ENCODE data around the gene SIPA1L3.
"Not testable (repeated sequence)": the region's sequence is repeated elsewhere in the genome, so short reads cannot be mapped to it uniquely, and the experiment has no call there.

Gene SIPA1L3

DNA sequence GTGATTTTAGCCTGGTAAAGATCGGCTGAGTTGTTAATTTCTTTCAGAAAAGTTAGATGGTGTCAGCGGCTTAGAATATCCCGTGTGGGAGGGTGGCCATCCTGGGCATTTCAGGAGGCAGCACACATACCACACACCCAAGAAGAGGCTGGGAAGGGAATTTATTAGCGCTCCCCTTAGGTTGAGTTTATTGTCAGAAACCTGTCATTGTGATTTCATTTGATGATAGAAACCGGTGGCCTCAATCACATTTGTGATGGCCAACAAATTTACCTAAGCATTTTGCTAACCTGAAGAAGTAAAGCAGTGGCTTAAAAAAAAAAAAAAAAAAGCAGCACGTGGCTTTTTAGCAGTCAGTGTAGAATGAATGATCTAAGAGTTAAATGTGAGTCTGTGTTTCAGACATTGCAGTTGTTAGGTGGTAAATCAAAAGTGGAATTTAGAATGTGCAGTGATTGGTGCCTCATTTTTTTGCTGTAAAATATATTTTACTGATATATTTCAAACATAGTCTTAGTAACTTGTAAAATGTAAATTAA, 2.7 kb downstream of the SIPA1L3 start:
- DNase-seq (ENCODE audit: low read depth): no peak

DNA sequence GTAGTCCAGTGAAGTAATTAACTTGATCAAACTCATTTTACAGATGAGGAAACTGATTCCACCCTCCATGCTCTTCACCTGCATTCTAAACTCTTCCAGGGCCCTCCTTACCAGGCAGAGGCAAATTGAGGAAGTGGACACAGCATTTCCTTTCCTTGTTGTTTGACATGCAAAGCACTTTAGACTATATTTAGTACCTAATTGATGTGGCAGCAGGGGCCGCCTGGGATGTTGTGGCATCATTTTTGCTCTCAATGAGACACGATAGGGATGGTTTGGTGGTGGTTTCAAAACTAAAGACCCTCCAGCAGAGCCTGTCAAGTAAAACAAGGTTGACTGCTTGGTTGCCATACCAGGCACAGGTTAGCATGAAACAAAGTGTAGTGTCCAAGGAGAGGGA, 7.9 kb downstream of the SIPA1L3 start:
- DNase-seq (ENCODE audit: low read depth): no peak

DNA sequence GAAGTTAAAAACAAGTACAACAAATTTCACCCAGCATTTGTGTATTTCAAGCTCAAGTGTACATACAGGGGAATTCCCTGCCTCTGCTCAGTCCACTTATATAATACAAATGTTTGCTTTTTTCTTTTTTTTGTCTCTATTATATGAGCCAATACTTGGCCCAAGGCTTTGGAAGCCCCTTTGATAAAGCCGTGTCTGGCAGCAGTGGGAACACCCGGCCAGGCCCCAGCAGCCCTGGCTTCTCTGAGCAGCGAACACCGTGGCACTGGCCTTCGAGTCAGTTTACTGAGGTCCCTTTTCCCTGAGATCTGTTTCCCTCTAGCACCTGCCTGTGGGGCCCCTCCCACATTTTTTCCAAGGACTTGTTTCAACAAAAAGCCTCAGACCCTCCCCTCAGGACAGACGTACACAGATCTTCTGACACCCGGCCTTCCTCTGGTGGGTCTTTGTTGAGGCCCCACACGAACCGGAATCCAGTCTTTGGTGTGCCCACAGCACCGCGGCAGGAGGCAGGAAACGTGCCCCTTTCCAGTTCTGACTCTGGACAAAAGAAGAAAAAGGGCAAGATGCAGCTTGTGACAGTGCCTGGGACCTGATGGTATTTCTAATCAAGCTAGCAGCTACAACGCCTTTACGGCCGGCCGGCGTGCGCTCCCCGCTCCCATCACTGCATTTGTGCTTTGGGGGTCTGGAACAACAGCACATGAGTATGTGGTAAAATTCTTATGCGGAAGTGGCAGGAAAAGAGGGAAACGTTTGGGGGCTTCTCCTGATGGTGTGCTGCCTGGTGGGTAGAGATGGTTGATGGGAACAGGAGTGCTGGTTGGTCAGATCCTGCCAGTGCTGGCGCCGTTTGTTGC, 13.8 kb downstream of the SIPA1L3 start:
- DNase-seq (ENCODE audit: low read depth): no peak

DNA sequence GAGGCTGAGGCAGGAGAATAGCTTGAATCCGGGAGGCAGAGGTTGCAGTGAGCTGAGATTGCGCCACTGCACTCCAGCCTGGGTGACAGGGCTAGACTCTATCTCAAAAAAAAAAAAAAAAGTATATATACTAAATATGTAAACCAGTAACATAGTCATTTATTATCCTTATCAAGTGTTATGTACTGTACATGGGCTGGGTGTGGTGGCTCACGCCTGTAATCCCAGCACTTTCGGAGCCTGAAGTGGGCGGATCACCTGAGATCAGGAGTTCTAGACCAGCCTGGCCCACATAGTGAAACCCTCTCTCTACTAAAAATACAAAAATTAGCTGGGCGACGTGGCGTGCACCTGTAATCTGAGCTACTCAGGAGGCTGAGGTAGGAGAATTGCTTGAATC, 17.6 kb downstream of the SIPA1L3 start:
- not testable (repeated sequence) for DNase-seq (ENCODE audit: low read depth)

DNA sequence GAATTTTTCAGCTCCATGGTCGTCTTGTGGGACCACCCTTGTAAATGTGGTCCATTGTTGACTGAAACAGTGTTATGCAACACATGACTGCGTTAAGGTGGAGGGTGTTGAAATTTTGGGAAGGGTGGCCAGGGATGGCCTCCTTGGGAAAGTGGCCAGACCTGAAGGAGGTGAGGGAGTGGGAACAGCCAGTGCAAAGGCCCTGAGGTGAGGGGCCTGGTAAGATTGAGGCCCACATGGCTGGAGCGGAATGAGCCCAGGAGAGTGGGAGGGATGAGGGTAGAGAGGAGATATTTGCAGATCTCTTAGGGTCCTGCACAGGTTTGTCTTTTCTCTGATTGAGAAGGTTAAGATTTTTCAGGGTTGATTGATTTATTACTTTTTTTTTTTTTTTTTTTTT, 18.2 kb downstream of the SIPA1L3 start:
- no peak for DNase-seq (ENCODE audit: low read depth)

DNA sequence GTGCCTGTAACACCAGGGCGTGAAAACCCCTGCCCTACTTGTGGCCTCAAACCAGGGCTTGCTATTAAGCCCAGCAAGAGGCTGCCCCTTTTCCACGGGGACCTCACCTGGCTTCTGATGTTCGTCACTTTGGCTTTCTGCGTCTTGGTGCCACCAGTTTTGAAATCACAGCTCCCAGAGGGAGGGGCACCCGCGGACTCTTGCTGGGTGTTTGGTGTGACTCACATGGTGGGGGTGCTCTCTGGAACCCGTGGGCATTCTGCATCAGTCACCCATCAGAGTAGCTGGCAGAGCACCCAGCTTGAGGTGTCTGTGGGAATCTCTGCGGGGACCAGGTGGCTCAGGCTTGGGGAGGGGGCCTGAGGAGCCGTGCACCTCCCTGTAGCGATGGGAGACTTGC, 19.2 kb downstream of the SIPA1L3 start:
- no peak for DNase-seq (ENCODE audit: low read depth)

DNA sequence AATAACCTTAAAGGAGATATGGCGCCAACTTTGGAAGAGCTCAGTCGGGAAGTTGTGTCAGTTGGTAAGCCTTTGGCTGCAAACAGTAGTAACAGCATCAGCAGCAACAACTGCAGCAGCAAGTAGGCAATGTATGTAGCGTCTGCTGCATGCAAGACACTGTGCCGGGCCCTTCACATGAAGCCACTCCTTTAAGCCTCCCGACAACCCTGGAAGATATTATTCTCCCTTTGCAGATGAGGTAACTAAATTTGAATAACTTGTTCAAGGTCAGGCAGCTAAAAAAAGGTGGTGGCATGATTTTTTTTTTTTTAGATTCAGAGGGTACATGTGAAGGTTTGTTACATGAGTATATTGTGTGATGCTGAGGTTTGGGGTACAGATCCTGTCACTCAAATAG, 19.7 kb downstream of the SIPA1L3 start:
- DNase-seq (ENCODE audit: low read depth): no peak

DNA sequence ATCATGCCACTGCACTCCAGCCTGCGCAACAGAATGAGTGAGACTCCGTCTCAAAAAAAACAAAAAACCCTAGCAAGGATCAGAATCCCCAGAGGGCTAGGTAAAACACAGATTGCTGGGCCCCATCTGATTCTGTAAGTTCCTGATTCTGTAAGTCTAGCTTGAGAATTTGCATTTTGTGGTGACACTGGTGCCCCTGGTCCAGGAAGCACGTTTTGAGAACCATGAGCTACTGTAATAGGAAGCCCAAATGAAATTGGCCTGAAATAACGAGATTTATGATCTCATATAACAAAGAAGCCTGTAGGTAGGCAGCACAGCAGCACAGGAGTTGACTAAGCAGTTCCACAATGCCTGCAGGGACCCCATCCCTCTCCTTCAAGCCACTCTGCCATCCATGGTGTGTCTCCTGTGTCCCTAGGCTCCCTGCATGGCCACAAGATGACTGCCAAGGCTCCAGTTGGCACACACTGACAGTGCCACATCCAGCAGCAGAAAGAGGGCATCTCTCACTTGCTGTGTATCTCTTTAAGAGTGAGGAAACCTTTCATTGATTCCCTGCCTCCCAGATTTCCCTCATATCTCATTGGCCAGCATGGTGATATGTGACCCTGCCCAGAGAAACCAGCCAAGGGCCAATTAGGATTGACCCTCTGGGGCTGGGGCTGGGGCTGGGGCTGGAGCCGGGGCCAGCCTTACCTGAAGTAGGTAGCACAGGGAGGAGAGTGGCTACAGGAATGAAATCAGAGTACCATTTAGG, 21.7 kb downstream of the SIPA1L3 start:
- no peak for DNase-seq (ENCODE audit: low read depth)

DNA sequence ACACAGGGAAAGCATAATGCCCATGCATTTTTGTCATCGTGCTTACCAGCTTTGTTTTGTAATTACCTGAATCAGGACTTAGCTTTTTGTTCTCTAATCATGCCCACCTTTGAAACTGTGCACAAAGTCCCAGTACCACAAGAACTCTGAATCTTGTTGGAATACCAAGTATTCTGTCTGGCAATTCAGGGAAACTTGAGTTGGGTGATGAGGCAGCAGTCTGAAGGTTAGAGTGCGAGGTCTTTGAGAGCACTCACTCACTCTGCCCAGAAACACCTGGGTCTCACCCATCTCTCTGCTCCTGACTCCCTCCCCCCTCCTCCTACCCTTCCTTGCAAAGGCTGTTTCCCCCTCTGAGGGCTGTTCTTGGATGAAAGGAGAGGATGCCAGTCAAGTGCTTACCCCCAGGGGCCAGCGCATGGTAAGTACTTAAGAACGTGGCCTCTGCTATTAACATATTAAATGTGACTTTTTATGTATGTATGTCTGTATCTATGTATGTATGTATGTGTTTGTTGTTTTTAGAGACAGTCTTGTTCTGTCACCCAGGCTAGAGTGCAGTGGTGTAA, 22.4 kb downstream of the SIPA1L3 start:
- DNase-seq (ENCODE audit: low read depth): no peak

DNA sequence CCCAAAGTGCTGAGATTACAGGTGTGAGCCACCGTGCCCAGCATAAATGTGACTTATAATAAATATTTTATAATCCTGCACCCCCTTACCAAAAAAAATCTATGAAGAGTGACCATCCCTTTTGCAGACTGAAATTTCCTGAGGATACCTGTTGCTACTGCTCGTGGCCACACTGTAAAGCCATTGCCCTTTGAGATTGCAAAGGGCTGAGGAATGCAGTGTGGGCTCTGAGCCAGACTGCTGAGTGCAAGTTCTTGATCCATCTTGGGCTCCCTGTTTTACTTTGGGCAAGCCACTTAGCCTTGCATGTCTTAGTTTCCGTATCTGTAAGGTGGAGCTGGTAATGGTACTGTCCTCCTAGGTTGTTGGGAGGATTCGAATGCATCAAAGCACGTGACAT, 23.4 kb downstream of the SIPA1L3 start:
- DNase-seq (ENCODE audit: low read depth): no peak

DNA sequence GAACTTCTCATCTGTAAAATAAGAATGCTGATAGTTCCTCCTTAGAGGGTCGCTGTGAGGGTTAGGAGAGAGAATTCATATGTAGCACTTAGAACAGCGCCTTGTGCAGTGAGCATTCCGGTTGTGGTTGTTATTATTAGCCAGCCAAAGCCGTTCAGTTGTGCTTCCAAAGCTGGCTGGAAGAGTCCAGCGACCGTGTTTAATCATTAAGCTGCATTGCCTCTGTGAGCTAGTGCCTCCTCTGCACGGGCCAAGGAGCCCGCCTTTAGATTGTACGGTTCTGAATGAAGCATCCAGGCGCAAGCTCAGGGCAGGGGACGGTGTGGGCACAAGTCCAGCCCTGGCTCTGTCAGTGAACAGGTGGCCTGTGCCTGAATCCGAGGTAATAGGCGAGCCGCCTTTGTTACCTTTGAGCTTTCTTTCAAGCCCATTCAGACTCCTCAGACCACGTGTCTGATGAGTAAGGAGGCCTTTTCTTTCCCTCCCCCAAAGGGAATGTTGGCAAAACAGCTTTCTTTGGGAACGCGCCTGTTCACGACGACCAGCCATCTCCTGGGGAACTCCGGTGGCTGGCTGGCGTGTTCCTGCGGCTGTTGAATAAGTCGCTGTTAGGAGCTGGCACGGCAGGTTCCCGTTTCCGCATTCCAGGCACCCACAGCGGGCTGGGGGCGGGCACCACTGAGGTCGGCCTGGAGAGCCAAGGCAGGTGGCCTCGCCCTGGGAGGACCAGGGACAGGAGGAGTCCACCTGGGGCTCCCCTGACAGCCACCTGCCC, 25.1 kb downstream of the SIPA1L3 start:
- DNase-seq (ENCODE audit: low read depth): peak; percentile 17

DNA sequence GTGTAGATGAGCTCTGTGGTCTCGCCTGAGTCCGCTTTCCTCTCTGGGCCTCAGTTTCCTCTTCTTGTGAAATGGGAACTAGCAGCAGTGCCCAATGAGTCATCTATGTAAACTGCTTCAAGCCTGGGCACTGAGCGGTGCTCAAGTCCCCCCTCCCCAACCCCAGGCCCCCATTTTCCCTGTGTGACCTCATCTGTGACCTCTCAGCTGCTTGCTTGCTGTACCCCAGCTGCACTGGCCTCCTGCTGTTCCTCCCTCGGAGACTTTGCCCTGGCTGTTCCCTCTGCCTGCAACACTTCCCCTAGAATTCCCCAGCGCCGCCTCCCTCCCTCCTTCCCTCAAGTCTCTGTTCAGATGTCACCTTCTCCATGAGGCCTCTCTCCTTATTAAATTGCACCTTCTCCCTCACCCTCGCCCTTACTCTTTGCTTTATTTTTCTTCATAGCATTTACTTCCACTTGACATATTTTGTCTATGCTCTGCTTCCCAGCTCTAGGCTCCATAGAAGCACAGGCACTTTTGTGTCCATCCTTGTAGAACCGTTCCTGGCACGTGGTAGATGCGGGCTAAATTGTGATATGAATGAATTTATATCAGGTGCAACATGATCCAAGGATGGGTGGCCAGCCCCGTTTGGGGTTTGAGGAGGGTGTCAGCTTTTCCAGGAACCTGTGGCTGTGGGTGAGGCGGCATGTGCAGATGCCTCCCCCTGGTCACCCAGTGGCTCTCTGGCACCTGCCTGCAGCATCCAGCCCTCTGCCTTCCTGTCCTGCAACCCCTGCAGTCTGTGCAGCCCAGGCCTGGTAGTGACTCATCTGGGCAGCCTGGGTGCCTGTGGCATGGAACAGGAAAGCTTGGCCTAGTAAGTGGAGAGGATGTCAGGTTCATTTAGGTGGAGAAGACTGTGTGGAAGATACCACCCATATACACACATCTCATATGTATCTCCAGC, 26.3 kb downstream of the SIPA1L3 start:
- no peak for DNase-seq (ENCODE audit: low read depth)

DNA sequence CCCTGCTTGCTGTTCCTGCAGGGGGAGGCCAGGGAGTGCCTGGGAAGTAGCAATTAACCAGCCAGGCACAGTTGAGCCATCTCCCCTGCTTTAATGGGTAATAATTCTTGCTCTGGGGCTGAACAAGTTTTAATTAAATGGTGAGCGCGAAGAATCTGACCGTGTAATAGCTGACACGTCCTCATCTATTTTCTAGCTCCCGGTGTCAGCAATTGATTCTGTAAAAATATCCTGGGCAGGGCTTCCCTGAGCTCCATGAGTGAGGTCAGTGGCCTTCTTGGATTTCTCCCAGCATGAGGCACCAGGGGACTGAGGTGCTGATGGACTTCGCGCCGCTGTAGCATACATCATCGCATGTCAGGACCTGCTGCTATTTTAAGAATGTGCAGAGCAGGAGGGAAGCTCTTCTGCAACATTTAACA, 26.9 kb downstream of the SIPA1L3 start:
- no peak for DNase-seq (ENCODE audit: low read depth)

DNA sequence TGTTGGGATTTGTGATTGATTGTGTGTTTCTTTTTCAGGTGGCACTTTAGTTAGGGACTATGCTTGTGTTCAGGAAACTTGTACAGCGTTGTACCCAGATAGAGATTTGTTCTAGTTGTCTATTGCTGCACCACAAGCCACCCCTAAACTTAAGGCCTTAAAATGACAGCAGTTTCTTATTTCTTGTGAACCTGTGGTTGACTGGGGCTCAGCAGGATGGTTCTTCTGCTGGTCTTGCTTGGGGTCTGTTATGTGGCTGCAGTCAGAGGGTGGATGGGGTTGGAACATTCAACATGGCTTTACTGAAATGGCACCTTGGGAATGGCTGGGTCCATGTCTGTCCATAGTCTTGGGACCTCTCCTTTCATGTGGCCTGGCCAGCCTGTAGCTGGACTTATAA, 28.3 kb downstream of the SIPA1L3 start:
- DNase-seq (ENCODE audit: low read depth): no peak

DNA sequence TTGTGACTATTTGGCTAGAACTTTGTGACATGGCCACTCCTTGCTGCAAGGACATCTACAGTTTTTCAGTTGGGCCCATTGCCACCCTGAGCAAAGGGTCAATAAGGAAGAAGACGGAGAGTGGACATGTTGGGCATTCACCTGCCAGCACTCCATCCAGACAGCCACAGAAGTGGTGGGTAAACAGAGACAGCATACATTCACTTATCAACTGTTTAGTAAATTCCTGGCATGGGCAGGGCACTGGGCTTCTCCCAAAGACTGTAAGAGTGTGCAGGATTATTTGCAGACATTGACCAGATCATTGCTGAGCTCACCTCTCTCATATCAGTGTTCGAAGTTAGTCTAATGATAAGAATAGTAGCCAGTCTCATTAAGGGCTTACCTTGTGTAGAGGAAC, 29.2 kb downstream of the SIPA1L3 start:
- no peak for DNase-seq (ENCODE audit: low read depth)

DNA sequence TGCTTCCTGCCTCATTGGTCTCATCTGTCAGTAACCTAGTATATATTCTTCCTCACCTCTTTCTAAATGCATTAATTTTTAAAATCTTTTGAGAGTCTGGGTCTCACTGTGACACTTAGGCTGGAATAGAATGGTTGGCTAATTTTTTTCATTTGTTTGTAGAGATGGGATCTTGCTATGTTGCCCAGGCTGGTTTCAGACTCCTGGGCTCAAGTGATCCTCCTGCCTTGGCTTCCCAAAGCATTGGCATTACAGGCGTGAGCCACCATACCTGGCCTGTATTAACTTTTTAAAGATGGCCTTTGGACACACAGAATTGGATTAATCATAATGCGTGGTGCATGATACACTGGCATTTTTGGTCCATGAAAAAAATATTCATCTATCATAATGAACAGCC, 29.9 kb downstream of the SIPA1L3 start:
- no peak for DNase-seq (ENCODE audit: low read depth)

DNA sequence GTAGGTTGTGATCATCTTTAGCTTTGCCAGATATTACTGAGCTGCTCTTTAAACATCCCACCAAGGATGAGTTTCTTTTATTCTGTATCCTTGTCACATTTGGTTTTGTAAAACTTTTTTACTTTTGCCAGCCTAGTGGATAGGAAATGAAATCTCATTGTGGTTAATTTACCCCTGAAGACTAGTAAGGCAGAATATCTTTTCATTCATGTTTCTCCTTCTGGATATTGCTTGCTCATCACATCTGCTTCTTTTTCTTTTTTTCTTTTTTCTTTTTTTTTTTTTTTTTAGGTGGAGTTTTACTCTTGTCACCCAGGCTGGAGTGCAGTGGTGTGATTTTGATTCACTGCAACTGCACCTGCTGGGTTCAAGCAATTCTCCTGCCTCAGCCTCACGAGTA, 31.3 kb downstream of the SIPA1L3 start:
- DNase-seq (ENCODE audit: low read depth): no peak

DNA sequence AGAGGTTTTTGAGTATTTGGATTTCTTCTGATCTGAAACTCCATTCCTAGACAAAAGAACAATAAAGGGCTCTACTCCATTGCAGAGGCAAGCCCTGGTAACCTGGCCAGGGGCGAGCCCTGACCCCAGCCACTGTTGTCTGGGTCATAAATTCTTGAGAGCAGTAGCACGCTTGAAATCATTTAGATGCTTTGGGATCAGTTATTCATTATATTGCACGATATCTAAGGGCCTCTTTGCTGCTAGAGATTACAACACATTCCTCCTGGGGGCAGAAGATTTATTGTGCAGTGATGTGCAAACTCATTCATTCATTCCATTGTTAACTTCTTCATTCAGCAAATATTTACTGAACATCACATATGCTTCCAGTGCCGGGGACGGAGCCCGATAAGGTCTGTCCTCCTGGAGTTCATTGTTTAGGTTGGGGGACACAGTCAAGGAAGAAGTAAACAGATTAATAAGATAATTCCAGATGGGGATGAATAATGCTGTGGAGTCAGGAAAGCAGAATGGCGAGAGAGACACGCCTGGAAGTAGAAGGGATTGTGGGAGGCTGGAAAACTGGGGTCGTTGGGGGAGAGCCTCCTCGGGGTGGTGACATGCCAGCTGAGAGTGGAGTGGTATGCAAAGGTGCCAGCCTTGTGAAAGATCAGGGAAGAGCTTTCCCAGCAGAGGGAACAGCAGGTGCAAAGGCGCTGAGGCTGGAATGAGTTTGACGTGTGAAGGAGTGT, 34.9 kb downstream of the SIPA1L3 start:
- DNase-seq (ENCODE audit: low read depth): no peak

DNA sequence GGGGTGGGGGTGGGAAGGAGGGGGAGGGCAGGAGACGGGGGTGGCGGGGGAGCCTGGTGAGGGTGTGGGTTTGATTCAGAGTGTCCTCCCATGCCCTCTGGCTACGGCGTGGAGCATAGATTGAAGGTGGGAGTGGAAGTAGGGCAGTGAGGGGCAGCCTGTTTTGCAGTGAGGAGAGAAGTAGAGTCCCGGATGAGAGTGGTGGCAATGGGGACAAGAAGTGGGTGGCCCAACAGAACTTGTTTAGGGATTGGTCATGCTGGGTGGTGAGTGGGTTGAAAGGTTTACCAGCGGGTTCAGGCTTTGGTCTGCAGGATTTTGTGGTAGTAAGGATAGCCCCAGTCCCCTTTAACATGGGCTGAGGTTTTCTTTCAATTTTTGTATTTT, 35.5 kb downstream of the SIPA1L3 start:
- no peak for DNase-seq (ENCODE audit: low read depth)

DNA sequence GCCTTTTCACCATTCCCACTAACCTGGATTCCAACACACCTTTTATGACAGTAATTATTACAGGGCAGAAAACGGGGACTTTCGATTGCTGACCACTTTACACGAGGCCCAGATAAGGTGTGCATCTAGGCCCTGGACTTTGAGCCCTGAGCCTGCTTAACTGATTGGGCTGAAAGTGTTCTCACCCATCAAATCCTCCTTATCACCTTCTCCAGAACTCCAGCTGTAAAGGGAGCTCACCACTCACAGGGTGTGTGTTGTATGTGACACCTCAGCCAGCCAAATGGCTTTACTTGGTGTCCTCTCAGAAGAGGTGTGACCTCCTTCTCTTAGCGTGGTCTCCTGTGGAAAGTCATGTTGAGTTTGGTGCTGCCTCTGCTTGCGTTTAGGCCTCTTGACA, 36.5 kb downstream of the SIPA1L3 start:
- no peak for DNase-seq (ENCODE audit: low read depth)

Data from fibroblast of gingiva (primary cell).